ENCODE results near the gene SASH1.
A peak's percentile ranks its signal among the peaks of the same experiment; 100 is the strongest.

The SASH1 gene

DNA sequence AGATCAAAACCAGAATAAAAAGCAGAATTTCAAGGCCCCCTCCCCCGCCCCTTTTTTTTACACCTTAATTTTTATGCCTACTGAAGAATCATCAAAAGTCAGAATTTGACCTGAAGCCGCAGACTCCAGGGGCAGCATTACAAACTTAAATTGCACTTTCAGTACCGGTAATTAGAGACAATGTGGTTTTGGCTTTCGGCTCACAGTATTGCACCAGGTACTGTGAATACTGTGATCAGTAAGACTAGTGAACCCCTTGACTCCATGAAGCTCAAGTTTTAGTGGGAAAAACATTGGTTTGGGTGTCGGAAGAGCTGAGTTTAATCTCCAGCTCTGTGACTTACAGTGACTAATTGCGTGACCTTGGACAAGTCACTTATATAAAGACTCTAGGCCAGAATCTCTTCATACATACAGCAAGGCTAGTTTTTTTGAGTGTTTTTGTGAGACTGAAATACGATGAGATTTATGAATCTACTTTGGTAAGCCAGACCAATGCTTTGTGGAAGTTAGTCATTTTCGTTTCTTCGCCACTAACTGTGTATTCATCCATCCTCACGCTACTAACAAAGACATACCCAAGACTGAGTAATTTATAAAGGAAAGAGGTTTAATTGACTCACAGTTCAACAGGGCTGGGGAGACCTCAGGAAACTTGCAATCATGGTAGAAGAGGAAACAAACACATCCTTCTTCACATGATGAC, 114.7 kb downstream of the SASH1 start:
- no peak for DNase-seq (ENCODE audit: low read depth in 2 of 2)

DNA sequence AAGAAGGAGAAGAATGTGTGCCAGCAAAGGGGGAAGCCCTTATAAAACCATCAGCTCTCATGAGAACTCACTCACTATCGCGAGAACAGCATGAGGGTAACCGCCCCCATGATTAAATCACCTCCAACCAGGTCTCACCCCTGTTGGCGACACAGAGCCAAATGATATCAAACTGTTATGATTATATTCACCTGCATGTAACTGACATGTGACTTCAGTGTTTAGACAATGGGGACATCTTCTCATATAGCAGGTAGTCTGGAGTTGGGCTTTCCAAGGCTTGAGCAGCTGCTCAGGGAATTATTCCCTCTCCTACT, 115.2 kb downstream of the SASH1 start:
- DNase-seq (ENCODE audit: low read depth in 2 of 2) = no peak

DNA sequence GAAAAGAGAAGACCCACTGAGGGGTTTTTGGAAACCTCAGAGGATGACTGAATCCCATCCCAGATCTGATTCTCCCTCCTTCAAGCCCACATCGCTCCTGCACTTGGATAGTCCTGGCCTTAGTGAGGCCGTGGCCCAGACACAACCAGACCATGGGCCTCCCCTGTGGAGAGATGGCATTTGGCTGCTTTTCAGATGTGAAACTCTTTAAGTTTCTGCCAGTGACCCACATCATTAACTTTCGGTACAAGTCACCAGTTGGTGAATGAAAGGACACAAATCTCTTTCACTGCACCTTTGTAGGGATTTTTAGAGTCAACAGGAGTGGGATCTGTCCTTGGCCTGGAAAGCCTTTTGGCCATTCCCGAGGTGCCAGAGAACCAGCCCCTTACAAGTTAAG, 116.6 kb downstream of the SASH1 start:
- no peak for DNase-seq (ENCODE audit: low read depth in 2 of 2)

DNA sequence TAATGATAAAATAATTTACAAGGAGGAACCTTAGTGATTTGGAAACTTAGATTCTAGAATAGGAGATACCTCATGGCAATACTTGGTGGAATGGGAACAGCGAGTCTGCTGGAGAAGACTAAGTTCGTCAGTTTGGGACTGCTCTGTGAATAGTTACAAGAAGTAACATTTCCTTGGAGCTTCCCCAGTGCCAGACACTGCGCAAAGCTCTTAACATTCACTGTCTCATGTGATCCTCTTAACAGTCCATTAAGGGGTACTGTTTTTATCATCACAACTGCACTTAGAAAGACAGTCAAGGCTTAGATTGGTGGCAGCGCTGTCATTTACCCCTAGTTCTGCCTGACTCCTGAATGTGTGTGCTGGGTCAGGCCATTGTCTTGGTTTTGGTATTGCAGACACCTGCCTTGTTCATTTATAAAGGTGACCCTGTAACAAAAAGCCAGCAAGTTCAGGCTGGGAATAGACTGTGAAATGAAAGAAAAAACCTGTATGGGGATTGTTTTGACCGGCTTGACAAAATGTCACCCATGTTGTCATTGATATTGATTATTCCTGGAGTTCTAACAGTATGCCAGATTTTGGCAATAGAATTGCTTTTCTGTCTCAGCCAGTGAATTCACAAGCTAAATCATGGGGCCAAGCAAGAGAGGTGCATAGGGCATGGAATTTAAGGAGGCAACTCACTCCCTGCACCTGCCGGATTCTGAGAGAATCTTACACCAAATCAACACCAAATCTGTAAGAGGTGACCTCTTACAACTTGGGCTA, 118.4 kb downstream of the SASH1 start:
- DNase-seq (ENCODE audit: low read depth in 2 of 2) = no peak

DNA sequence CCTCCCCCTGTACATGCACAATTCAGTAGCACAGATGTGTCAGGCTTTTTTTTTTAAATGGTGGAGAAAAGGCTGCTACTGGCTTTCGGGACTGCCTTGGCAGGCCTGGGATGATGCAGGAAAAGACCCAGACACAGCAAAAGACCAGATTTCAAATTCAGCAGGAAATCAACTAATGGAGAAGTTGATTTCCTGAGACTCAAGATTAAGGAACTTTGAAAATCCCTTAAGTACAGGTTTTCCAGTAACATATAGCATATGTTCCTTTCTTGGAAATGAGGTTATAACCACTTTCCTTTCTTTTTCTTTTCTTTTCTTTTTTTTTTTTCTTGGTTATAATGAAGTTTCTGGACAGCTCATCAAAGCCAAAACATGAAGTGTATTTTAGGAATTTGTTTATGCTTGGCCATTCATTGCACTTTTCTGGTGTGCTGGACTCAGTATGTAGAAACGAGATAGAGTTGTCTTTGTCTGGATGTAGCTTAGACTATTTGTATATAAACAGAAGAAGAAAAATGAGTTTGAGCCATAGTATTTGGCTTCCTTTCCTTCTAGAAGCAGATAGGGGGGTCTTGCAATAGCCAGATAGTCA, 119.4 kb downstream of the SASH1 start:
- DNase-seq (ENCODE audit: low read depth in 2 of 2) = no peak

DNA sequence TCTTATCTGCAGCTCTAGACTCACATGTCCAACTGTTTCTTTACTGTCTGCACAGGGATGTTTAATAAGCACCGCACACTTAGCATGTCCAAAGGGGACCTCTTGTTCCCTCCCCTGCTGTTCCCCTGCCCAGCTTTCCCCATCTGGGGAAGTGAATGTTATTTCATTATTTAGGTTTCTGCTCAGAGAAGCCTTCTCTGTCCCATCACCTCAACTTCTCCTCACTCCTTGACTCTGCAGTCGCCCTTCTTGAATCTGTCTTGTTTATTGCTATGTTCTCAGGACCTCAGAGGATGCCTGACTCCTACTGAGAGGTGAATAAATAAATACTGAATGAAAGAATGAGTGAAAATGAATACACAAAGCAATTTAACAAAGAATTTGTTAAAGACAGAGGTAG, 121.0 kb downstream of the SASH1 start:
- no peak for DNase-seq (ENCODE audit: low read depth in 2 of 2)

DNA sequence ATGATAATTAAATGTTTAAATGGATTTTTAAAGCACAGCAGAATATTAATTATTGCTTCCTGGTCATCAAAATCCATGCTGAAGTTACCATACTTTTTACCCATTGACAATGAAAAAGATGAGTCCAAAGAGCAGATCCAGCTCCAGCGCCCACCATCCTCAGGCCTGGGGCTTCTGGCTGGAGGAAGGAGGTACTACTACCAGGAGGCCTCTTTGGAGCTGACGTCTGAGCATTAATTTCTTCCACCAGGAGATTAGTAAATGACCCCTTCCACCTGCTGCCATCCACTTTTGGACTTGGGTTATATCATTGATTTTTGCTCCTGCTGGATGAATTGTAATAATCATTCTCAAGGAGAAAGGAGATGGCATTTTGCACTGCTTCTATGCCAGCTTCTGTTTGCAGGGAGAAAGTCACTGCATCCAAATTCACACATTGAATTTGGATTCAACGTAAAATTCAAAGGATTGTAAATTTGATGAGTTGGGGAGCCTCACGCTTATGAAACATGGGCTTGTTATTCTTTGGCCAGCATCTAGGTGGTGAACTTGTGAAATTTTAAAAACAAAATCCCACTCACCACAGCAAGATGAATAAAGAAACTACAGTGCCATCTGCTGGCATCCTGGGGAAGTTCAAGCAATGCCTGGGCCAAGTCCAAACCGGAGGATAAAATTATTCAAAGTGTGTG, 121.8 kb downstream of the SASH1 start:
- DNase-seq (ENCODE audit: low read depth in 2 of 2) = peak; percentile 28 to 44

DNA sequence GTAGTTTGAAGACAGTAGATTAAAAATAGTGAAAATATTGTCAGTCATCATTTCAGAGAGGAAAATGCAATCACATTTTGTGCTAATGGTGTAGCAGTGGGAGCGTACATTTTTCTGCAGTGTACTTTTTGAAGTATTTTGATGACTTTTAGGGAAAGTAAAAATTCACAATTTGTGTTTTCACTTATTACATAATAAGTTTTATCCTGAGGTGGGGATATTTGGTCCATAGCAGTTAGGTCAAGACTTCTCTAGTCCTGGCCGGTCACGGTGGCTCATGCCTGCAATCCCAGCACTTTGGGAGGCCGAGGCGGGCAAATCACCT, 122.3 kb downstream of the SASH1 start:
- no peak for DNase-seq (ENCODE audit: low read depth in 2 of 2)

DNA sequence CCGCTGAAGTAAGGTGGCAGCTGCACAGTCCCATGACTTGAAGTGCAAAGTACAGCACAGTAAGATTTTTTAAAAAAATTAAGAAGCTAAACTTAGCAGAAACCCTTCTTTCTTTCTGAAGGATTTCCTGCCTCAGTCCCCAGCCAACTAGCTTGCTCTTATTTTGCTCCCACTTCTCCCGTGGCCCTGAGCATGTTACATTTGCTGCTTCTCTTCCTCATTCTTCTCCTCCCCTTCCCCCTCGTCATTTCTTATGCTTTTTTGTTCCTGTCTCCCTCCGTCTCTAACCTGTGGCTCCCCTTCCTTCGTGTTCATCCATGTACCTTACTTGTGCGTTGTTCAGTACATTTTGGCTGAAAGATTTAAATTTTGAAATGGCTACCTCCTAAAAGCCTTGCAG, 123.0 kb downstream of the SASH1 start:
- no peak for DNase-seq (ENCODE audit: low read depth in 2 of 2)

DNA sequence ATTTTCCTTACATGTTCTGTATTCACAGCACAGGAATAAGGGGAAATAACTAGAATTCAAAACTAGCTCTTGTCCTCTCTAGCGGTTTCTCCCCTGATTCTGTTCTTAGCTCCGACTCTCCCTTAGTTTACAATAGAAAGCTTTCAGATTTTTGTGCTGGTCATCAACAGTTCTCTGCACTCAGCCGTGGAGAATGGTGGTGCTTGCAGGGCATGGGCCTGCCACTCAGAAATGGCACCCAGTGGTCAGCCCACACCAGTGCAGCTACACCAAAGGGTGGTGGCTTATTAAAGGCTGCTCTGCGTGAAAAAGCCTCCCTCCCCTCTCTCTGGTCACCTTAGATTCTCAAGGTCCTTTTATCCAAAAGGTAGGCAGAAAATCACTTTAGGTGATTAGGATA, 123.5 kb downstream of the SASH1 start:
- DNase-seq (ENCODE audit: low read depth in 2 of 2) = no peak

DNA sequence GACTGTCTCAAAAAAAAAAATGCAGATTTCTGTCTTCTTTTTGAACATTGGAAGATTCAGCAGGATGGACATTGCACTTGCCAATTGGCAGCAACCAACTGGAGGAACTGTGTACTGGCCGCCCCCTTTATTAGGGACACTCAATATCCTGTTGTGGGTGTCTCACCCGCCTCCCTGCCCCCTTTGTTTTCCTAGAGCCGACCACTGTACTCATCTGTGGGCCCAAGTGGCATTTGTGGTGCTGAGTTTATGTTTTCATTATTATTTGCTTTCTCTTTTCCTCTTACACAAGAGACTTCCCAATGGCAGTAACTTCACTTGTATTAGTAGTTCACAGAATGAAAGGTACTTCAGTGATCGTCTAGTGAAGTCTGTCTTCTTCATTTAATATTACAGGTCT, 125.3 kb downstream of the SASH1 start:
- DNase-seq (ENCODE audit: low read depth in 2 of 2) = no peak

DNA sequence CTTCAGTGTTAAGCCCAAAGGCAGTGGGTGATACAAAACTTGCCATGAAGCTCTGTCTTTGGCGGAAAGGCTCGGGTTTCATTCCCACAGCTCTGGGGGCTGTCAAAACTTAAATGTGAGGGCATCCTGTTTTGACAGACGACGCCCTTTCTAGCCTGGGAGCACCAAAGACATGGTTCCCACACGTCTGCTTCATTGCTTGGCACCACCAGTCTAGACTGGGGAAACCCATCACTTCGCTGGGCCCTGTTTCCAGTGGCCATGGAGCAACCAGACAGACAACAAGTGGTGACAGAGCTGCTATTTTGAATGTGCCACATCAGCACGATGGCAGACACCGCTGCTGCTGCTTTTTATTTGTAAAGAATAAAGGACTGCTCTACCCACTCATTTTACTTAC, 127.5 kb downstream of the SASH1 start:
- no peak for DNase-seq (ENCODE audit: low read depth in 2 of 2)

DNA sequence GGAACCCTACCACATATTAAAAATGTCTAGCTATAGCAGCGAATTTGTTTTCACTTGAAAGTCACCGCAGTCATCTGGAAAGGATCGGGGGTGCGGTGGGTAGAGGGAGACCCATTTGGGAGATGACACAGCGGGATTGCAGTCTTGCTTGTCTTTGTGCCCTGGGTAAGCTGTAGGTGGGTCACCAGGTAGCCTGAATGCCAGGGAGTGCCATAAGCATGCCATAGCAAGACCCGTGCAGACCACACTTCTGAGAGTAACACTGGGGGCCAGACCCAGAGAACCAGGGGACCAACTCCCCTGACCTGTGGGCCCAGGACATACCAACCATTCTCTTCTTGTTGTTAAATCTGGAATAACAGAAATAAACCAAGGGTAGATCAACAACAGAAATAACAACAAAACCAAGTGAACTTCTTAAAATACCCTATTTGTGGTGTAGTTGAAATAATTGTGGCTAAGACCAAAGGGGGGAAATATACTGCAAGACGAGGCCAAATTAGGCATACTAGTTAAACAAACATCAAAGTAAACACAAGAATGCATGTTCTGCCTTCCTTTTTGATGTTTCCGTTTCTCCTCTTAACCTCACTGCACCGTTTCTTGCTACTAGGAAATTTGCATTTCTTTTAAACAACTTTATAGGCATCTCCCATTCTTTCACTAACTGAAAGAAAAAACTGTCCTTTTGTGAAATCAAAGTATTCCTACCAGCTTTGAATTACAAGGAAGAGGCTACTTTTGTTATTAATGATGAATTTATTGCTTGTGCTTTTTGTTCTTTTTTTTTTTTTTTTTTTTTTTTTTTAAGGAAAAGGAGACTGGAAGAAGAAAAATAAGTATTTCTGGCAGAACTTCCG, 128.2 kb downstream of the SASH1 start:
- no peak for DNase-seq (ENCODE audit: low read depth in 2 of 2)

DNA sequence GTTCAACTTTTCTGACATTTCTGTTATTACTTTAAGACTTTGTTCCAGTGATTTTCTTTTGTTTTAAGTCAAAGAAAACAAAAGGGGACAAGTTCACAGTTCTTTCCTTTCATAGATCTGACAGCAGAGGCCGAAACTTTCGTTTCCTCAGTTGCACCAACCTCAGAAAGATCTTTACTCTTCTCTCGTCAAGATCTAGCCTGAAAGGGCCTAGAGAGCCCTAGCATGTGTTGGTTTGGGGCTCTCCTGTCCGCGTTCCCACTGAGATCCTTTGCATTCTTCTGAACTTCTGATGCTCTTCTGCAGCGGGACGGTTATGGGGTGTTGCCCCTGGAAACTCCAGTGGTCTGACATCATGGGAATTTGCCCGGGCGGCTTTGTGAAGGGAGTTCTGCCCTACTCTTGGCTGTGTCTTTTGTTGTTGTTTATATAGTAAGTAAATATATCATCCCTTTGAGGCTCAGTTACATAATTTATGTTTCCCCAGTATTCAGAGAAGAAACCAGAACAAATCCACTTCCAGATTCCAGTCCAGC, 129.1 kb downstream of the SASH1 start:
- DNase-seq (ENCODE audit: low read depth in 2 of 2) = no peak

DNA sequence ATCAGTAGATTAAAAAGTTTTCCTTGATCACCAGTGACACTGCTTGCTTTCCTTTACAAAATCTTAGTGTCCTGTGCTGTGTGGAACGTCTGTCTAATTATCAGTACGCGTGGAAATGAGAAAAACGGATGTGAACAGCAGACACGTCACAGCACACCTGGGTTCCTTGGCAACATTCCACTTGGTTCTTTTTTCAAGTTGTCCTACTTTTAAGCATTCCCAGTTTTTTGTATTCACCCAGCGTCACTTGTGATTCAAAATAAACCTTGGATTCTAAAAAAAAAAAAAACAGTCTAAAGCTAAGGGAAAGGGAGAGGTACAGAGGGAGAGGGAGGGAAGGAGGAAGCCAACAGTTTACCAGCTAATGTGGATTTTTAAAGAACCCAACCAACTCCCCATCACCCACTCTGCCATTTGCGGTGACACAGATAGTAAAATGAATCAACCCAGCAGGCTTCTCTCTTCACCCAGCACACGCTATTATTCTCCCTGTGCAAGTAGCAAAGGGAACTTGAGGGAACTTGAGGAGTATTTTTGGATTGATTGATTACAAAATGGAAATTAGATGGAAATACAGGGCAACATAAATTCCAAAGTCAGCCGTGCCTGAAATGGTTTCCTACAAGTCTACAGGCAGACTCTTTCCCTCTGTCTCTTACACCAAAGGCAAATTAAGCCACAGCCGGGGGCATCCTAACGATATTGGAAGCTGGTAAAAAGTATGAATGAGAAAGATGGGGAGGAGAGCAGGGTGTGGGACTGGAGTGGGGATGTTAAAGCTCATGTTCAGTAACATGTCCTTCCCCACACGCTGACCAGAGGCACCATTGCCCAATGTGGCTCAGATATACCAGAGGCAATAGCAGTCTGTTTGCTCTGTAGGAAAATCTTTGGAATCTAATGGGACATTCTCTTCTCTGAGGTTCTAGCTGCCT, 129.8 kb downstream of the SASH1 start:
- no peak for DNase-seq (ENCODE audit: low read depth in 2 of 2)

DNA sequence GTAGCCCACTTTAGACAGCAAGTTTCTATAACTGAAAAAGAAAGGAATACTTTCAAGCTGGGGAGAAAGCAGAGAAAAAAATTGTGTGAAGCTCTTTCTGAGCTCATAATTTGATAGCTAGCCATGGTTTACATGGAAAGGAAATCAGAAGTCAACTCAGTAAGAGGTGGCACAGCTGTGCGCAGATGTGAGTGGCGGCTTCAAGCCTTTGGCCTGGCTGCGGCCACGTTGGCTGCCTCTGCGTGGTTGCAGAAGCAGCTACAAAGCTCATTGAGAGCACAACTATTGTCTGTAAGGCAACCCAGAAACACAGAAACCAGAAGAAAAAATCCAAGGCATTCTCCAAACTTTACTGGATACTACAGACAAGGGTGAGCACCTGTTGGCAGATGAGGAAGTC, 136.9 kb downstream of the SASH1 start:
- no peak for DNase-seq (ENCODE audit: low read depth in 2 of 2)

DNA sequence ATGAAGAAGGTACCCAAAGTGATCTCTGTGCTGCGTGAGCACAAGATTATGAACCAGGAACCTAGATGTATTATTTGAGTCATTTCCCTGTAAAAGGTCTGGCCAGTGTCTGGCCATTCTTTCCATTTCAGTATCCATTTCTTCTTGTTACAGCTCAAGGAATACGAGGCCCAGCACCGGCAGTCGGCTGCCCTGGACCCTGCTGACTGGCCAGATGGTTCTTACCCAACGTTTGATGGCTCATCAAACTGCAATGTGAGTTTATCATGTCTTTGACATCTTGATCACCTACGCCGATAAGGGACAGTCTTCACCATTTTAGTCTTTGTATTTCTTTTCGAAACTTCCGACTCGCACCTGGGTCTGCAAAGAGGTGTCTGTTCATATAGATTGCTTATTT, 144.8 kb downstream of the SASH1 start:
- no peak for DNase-seq (ENCODE audit: low read depth in 2 of 2)

DNA sequence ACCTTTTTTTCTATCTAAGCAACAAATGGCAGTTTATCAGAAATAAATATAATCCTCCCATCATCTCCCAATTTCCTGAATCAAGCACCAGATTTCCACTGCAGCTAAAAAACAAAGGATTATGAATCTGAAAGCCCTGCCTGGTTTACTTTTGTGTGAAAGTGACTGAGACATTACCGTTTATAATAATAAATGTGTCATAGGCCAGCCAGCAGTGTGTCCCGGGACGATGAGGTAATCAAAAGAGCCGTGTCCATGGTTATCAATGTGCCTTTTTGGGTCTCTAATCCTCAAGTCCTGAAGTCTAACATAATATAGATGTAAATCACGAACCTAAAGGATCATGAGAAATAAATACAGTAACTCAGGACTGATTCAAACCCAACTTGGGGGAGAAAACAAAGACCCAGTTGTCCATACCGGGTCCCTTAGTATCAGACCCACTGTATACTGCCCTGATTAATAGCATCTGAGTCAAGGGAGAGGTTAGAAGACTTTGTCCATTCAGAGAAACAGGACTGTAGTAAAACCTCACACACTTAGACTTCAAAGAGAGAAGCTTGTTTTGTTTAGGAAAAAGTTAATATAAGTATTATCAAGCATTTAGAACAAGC, 149.1 kb downstream of the SASH1 start:
- no peak for DNase-seq (ENCODE audit: low read depth in 2 of 2)

DNA sequence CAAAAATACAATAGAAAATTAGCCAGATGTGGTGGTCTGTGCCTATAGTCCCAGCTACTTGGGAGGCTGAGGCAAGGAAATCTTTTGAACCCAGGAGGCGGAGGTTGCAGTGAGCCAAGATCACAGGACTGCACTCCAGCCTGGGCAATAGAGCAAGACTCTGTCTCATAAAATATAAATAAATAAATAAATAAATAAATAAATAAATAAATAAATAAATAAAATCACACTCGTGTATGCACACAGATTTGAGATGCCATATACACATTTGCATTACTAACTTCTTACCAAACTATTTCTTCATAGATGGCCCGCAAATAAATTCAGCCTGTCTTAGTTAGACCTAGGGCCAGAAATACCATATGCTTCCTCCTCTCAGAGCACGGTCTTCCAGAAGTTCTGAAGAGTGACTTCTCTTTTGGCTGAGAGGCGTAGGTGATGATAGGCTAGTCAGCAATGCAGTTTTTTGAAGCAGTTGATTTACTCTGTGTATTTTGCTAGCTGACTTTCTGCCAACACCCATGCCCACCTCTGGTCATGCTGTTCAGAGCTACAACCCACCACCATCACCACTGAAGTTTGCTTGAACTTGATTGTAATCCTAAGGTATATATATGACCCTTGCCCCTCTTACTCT, 150.1 kb downstream of the SASH1 start:
- no peak for DNase-seq (ENCODE audit: low read depth in 2 of 2)

DNA sequence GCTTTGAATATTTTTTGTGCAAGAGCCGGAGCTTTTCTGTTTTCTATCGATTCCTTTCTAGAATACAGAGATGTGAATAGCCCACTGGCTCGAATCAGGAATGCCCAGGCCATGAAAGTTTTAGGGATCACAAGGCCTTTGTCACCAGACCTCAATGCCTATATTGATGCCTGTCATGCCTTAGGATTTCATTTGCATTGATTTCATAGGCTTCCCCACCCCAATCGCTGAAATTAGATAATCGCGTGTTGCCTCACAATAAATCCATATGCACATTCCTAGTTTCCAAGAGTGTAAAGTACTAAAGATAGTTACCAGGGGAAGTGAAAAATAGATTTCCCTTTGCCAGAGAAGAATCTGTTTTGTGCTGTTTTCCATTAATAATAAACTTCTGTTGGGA, 150.8 kb downstream of the SASH1 start:
- no peak for DNase-seq (ENCODE audit: low read depth in 2 of 2)

All from stimulated activated CD4-positive, alpha-beta T cell treated with anti-CD3 and anti-CD28 coated beads, Interleukin-4, amount 100 ng/mL, for 48 hours (primary cell).